Lower leg skin (tissue), 4 donors: ENCODE data around the gene PON2. TPM values are rescaled to one million over a fixed set of nuclear protein-coding genes. Genes with fewer than 3 reads are reported as not detected.

Experiments
- DNase-seq, 2 donors: peaks; one replicate each; pipeline ENCODE4 v3.0.0-alpha.2; 2019; ENCODE audit warnings: low spot score in 2 of 2
- H3K4me3 ChIP-seq: fragments of 200-600 bp; sonication (generic); 2 replicates; pipeline ENCODE4 v1.5.1; 2017; ENCODE audit warnings: mild to moderate bottlenecking, low read depth; ENCODE audit not compliant: poor library complexity, severe bottlenecking
- POLR2A ChIP-seq, 2 donors: fragments of 450-650 bp; IDR thresholded peaks; one replicate each; pipeline ENCODE4 v1.6.1; 2016 to 2017; ENCODE audit warnings: antibody characterized with exemption in 2 of 2, mild to moderate bottlenecking in 1 of 2, moderate library complexity in 1 of 2
- WGBS, 2 donors: methylation state at CpG; one replicate each; pipeline ENCODE4 v1.1.5; 2018; 5-methylcytosine and 5-hydroxymethylcytosine counted together
- intact Hi-C: fragments of 100-400 bp; cut with DNase I; formaldehyde crosslinking; loops from one replicate; pipeline ENCODE4 v1.15.0; 2023; ENCODE audit warnings: low total_unique reads
- total RNA-seq, 4 donors: library from RNA; depleted of rRNA; stranded (reverse); fragments of >200 nt; gene quantifications; one replicate each; pipeline ENCODE4 v1.1.0, GENCODE V29; 2016
- TF ChIP-seq, protein P1 (sequence below), 3 donors: fragments of 450-650 bp; IDR thresholded peaks; one replicate each; pipeline ENCODE4 v1.5.1; 2016; ENCODE audit warnings: antibody characterized with exemption in 3 of 3, mild to moderate bottlenecking in 3 of 3, moderate library complexity in 2 of 3

Gene PON2
- total RNA-seq, 4 donors from 2014 or later: 77.7 to 101 (median 86.0) TPM

DNA sequence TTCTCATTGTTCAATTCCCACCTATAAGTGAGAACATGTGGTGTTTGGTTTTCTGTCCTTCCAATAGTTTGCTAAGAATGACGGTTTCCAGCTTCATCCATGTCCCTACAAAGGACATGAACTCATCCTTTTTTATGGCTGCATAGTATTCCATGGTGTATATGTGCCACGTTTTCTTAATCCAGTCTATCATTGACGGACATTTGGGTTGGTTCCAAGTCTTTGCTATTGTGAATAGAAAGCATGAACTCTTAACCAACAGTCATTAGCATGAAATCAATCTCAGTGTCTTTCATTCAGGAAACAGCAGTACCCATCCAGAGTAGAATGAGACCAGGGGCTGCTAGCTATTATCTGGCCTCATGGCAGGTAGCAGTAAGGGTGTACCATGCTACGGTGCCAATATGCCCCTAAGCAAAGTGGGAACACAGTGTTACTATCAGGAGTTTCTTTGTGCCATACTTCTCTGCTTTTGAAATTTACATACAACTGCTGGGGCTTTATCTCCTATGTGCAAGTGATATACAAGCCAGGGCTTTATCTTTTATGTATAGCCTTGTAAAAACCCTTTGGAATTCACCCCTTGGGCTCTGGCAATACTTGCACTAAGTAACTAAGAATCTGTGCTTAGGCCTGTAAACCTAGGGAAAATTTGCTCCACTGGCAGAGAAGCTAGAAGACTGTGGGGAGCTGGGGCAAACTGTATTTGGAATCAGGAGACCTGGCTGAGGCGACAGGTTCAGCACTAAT is 5.4 kb downstream of the PON2 start:
- intact Hi-C loops: no loop called here
- H3K4me3 ChIP-seq: no peak overlapping the region
- WGBS, 2 donors: 66 to 69% methylated on average over 5 of the region's 5 CpGs
- no peak for DNase-seq
- TF ChIP-seq, protein P1, sequence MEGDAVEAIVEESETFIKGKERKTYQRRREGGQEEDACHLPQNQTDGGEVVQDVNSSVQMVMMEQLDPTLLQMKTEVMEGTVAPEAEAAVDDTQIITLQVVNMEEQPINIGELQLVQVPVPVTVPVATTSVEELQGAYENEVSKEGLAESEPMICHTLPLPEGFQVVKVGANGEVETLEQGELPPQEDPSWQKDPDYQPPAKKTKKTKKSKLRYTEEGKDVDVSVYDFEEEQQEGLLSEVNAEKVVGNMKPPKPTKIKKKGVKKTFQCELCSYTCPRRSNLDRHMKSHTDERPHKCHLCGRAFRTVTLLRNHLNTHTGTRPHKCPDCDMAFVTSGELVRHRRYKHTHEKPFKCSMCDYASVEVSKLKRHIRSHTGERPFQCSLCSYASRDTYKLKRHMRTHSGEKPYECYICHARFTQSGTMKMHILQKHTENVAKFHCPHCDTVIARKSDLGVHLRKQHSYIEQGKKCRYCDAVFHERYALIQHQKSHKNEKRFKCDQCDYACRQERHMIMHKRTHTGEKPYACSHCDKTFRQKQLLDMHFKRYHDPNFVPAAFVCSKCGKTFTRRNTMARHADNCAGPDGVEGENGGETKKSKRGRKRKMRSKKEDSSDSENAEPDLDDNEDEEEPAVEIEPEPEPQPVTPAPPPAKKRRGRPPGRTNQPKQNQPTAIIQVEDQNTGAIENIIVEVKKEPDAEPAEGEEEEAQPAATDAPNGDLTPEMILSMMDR (IDR thresholded peaks at IDR 0.05): no peak
- TF ChIP-seq POLR2A (IDR thresholded peaks at IDR 0.05): no peak

DNA sequence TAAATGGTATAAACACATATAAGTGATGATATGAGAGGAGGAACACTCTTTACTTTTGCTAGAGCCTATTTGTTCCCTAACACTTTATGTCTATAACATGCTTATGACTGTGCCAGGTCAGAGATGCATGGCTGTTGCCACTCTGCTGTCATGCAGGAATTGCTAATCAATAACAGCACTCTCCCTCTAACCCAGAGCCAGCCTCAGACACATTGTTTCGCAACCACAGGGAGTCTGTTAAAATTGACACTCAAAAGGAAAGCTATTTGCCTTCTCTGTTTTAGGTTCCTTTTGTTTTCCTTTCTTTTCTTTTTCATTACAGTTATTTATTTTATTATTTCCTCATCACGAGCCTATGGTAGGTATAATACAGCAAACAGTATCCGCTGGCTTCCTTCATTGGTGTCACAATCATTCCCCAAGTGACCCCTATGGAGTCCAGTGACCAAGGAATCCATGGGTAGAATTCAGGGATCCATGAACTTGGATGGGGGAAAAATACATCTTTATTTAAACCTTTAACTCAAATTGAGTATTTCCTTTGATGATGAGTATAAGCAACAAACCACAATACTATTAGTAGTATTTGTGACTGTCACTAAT is 6.8 kb downstream of the PON2 start:
- H3K4me3 ChIP-seq: no peak overlapping the region
- no peak for DNase-seq
- intact Hi-C loops: no loop called here
- 82 to 84% methylated on average over 3 of the region's 3 CpGs for WGBS, 2 donors
- TF ChIP-seq POLR2A (IDR thresholded peaks at IDR 0.05): no peak
- TF ChIP-seq, protein P1 (IDR thresholded peaks at IDR 0.05): no peak

DNA sequence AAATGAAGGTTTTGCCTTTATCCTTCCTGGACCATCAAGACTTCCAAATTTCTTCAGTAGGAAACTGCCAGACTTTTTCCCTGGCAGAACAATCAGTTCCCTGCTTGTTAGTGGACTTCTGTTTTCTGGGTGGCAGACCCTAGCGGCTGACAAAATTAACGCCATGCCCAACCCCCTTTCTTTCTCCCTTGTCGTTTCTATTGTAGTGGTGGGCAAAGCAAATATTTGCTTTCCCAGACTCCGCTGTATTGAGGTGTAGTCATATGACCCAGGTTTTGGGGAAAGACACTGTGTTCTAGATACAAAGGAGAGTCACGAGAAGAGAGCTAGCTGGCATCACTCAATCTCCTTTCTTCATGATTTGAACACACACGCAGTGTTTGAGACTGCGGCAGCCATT is 7.7 kb downstream of the PON2 start:
- intact Hi-C loops: no loop called here
- no peak for DNase-seq
- WGBS, 2 donors: 85 to 90% methylated on average over 7 of the region's 7 CpGs
- H3K4me3 ChIP-seq: no peak overlapping the region
- no peak for TF ChIP-seq POLR2A (IDR thresholded peaks at IDR 0.05)
- TF ChIP-seq, protein P1 (IDR thresholded peaks at IDR 0.05): no peak

DNA sequence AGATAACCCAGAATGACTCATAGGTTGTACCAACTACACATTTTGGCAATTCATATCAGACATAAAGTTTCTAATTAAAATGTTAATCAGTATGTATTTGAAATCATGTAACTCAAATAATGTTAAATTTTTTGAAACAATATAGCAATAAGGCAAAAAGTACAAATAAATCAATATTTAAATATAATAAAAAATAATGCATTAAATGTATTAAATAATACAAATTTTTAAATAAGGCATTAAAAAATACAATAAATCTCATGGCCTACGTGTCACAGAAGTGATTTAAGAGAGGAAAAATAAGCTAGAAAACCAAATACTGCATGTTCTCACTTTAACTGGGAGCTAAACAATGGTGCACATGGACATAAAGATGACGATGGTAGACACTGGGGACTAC is 9.1 kb downstream of the PON2 start:
- intact Hi-C loops: no loop called here
- TF ChIP-seq, protein P1 (IDR thresholded peaks at IDR 0.05): no peak
- no peak for TF ChIP-seq POLR2A (IDR thresholded peaks at IDR 0.05)
- 83 to 88% methylated on average over 2 of the region's 2 CpGs for WGBS, 2 donors
- no peak overlapping the region for H3K4me3 ChIP-seq
- no peak for DNase-seq

DNA sequence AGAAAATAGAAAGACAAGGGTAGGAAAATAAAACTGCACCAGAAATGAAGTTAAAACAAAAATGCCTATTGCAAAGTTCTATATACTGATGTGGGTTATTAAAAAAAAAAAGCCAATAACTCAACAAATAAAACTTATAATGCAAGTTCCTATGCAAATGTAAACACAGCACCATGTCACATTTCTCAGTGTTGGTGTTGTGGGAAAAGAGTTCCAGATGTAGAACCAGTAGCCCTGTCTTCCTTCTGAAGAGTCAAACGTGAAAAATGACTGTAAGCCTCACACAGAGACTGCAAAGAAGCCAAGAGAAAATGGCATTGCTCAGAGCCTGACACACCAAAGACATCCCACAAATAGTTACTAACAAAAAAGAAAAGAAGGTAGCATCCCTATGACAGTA is 10.1 kb downstream of the PON2 start:
- 61 to 74% methylated on average over 1 of the region's 1 CpG for WGBS, 2 donors
- H3K4me3 ChIP-seq: no peak overlapping the region
- TF ChIP-seq, protein P1 (IDR thresholded peaks at IDR 0.05): no peak
- TF ChIP-seq POLR2A (IDR thresholded peaks at IDR 0.05): no peak
- no peak for DNase-seq
- intact Hi-C loops: no loop called here
